Ascending aorta (tissue), 2 donors: ENCODE results near the gene CCDC120. TPM values are rescaled to one million over a fixed set of nuclear protein-coding genes. Genes with fewer than 3 reads are reported as not detected.

ENCODE experiments used
- DNase-seq, 2 donors: peaks; one replicate each; pipeline ENCODE4 v3.0.0-alpha.2; 2019; ENCODE audit warnings: low spot score in 2 of 2
- H3K27ac ChIP-seq, 2 donors: fragments of 200-600 bp; sonication (generic); one replicate each; pipeline ENCODE4 v1.5.1; 2016 to 2017; ENCODE audit warnings: mild to moderate bottlenecking in 1 of 2
- H3K27me3 ChIP-seq: fragments of 200-600 bp; sonication (generic); one replicate; pipeline ENCODE4 v1.5.1; 2017
- H3K36me3 ChIP-seq, 2 donors: fragments of 200-600 bp; sonication (generic); one replicate each; pipeline ENCODE4 v1.5.1; 2016
- H3K4me1 ChIP-seq, 2 donors: fragments of 200-600 bp; sonication (generic); one replicate each; pipeline ENCODE4 v1.5.1; 2016 to 2017; ENCODE audit warnings: mild to moderate bottlenecking in 1 of 2
- H3K4me3 ChIP-seq, 2 donors: fragments of 200-600 bp; sonication (generic); one replicate each; pipeline ENCODE4 v1.5.1; 2016 to 2017; ENCODE audit warnings: mild to moderate bottlenecking in 1 of 2
- H3K9me3 ChIP-seq, 2 donors: fragments of 200-600 bp; sonication (generic); one replicate each; pipeline ENCODE4 v1.5.1; 2016
- CTCF ChIP-seq, 3 experiments: fragments of 200-600 bp in 2 of 3; fragments of 450-650 bp in 1 of 3; sonication (generic) in 2 of 3; IDR thresholded peaks; one replicate each; pipeline ENCODE4 v1.5.1; 2016 to 2019; ENCODE audit warnings: antibody characterized with exemption in 3 of 3, mild to moderate bottlenecking in 1 of 3, moderate library complexity in 1 of 3
- intact Hi-C: fragments of 100-400 bp; cut with DNase I; formaldehyde crosslinking; loops from one replicate; pipeline ENCODE4 v1.15.1; 2023
- total RNA-seq: library from RNA; depleted of rRNA; stranded (reverse); fragments of >200 nt; gene quantifications from one replicate; pipeline ENCODE4 v1.1.0, GENCODE V29; 2016

CCDC120 gene
- total RNA-seq, 1 donor from 2014 or later, result 0.11 TPM

- Histone ChIP-seq H3K36me3 (peaks cover 6 to 13% of the 10 kb centered on the region in 2 donors), H3K9me3 (no peaks in the 10 kb centered on the region), H3K4me1 (peaks cover 0 to 5% of the 10 kb centered on the region in 2 donors), H3K4me3 (no peak overlapping the region), H3K27me3 (no peaks in the 10 kb centered on the region), H3K27ac (peak overlapping the region in 1 of 2 donors; percentile 86)
- DNase-seq, result no peak
- TF ChIP-seq CTCF (IDR thresholded peaks at IDR 0.05), result no peak
- intact Hi-C loops, result no loop called here
Observed at GRCh38 chrX:49075347-49075746, 16.5 kb downstream of the CCDC120 start.

- no peak for DNase-seq
- intact Hi-C loops, result no loop called here
- H3K27ac ChIP-seq, result no peak overlapping the region
- no peak for TF ChIP-seq CTCF (IDR thresholded peaks at IDR 0.05)
- no peak overlapping the region for H3K4me3 ChIP-seq
- peaks cover 0 to 2% of the 10 kb centered on the region in 2 donors for H3K4me1 ChIP-seq
- no peaks in the 10 kb centered on the region for H3K27me3 ChIP-seq
- H3K9me3 ChIP-seq, result no peaks in the 10 kb centered on the region
- H3K36me3 ChIP-seq, result peaks cover 6 to 13% of the 10 kb centered on the region in 2 donors
Observed at GRCh38 chrX:49077941-49078340, 19.1 kb downstream of the CCDC120 start.

GRCh38 chrX:49079489-49080428 is 21.0 kb downstream of the CCDC120 start, which contains the start of gene WDR45:
WDR45 (minus strand) TSS chrX:49079887; CDS start chrX:49078095, 1,792 bp downstream.
- H3K27ac ChIP-seq, result peak within 1 kb of the TSS; percentile 92 to 95
- peak in 1 of 2 donors; percentile 88 for DNase-seq

GRCh38 chrX:49082271-49082871 is 23.6 kb downstream of the CCDC120 start:
- Histone ChIP-seq H3K27me3 (no peaks in the 10 kb centered on the region), H3K36me3 (peaks cover 3 to 5% of the 10 kb centered on the region in 2 donors), H3K27ac (no peak overlapping the region), H3K4me3 (no peak overlapping the region), H3K9me3 (no peaks in the 10 kb centered on the region), H3K4me1 (peaks cover 0 to 2% of the 10 kb centered on the region in 2 donors)
- DNase-seq, result no peak
- intact Hi-C loops, result no loop called here
- no peak for TF ChIP-seq CTCF (IDR thresholded peaks at IDR 0.05)

More at GRCh38 chrX:49079489-49080428, 21.0 kb downstream of the CCDC120 start, which contains the start of gene WDR45:
- Histone ChIP-seq H3K36me3 (peaks cover 6 to 13% of the 10 kb centered on the region in 2 donors), H3K9me3 (no peaks in the 10 kb centered on the region), H3K4me3 (peak within 1 kb of the TSS; percentile 64 to 78), H3K27me3 (no peaks in the 10 kb centered on the region), H3K4me1 (peaks cover 0 to 2% of the 10 kb centered on the region in 2 donors)
- intact Hi-C loops, result loop anchor here (1.0 kb wide), 2 partner anchors 22 to 39 kb away; no protein-coding TSS in a partner anchor
- TF ChIP-seq CTCF (IDR thresholded peaks at IDR 0.05), result no peak

- H3K27ac ChIP-seq, result no peak overlapping the region
- no peaks in the 10 kb centered on the region for H3K27me3 ChIP-seq
- intact Hi-C loops, result no loop called here
- H3K4me1 ChIP-seq, result no peaks in the 10 kb centered on the region
- TF ChIP-seq CTCF (IDR thresholded peaks at IDR 0.05), result no peak
- DNase-seq, result no peak
- H3K36me3 ChIP-seq, result no peaks in the 10 kb centered on the region
- H3K9me3 ChIP-seq, result no peaks in the 10 kb centered on the region
- H3K4me3 ChIP-seq, result no peak overlapping the region
Observed at GRCh38 chrX:49089553-49089952, 30.8 kb downstream of the CCDC120 start.
